NB4 (cell line): Measurements from ENCODE around the gene SIL1.
A peak's percentile ranks its signal among the peaks of the same experiment; 100 is the strongest.

Source experiments
- DNase-seq: peaks from one replicate; pipeline ENCODE4 v3.0.0; 2010; ENCODE audit warnings: low read depth
- H3K4me3 ChIP-seq: one replicate; pipeline ENCODE4 v1.5.1; 2011; ENCODE audit warnings: mild to moderate bottlenecking, low read depth, low read length, moderate library complexity
- MYC ChIP-seq: IDR thresholded peaks from 2 replicates; pipeline ENCODE4 v1.6.1; 2011; ENCODE audit warnings: low read depth, low read length
- POLR2A ChIP-seq: IDR thresholded peaks from 2 replicates; pipeline ENCODE4 v1.6.1; 2011; ENCODE audit warnings: mild to moderate bottlenecking; ENCODE audit not compliant: insufficient read length; ENCODE audit errors: extremely low read depth
- TF ChIP-seq, protein P1 (sequence below): IDR thresholded peaks from one replicate; pipeline ENCODE4 v1.5.1; 2012; ENCODE audit warnings: low read depth, low read length
- TF ChIP-seq, protein P2 (sequence below): IDR thresholded peaks from 2 replicates; pipeline ENCODE4 v1.6.1; 2011; ENCODE audit warnings: low read depth, low read length

The SIL1 gene

DNA sequence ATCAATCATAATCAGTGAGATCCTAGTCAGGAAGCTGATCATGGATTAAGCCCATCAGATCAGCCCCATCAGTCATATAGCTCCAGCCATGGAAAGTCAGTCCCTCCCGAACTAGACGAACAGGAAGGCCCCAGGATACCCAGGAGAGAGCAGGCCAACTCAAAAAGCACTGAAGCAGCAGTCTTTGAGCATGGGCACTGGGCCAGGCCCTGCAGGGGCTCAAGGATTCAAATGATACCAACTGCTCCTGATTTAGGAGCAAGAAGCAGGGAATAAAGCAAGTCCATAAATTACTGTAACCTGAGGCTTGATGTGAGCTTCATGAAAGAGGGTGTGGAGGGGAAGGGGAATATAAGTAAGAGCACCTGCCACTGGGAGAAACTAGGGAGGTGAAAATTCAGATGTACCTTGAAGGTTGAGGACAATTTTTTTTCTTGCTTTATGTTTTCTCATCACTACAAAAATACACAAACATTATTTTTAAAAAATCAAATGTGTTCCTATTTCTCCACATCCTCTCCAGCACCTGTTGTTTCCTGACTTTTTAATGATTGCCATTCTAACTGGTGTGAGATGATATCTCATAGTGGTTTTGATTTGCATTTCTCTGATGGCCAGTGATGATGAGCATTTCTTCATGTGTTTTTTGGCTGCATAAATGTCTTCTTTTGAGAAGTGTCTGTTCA, 115.2 kb downstream of the SIL1 start:
- TF ChIP-seq, protein P1, sequence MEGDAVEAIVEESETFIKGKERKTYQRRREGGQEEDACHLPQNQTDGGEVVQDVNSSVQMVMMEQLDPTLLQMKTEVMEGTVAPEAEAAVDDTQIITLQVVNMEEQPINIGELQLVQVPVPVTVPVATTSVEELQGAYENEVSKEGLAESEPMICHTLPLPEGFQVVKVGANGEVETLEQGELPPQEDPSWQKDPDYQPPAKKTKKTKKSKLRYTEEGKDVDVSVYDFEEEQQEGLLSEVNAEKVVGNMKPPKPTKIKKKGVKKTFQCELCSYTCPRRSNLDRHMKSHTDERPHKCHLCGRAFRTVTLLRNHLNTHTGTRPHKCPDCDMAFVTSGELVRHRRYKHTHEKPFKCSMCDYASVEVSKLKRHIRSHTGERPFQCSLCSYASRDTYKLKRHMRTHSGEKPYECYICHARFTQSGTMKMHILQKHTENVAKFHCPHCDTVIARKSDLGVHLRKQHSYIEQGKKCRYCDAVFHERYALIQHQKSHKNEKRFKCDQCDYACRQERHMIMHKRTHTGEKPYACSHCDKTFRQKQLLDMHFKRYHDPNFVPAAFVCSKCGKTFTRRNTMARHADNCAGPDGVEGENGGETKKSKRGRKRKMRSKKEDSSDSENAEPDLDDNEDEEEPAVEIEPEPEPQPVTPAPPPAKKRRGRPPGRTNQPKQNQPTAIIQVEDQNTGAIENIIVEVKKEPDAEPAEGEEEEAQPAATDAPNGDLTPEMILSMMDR, result no peak
- TF ChIP-seq MYC (no peak), POLR2A (no peak)
- TF ChIP-seq, protein P2, sequence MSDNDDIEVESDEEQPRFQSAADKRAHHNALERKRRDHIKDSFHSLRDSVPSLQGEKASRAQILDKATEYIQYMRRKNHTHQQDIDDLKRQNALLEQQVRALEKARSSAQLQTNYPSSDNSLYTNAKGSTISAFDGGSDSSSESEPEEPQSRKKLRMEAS, result no peak
- no peak for DNase-seq
- no peak overlapping the region for H3K4me3 ChIP-seq

DNA sequence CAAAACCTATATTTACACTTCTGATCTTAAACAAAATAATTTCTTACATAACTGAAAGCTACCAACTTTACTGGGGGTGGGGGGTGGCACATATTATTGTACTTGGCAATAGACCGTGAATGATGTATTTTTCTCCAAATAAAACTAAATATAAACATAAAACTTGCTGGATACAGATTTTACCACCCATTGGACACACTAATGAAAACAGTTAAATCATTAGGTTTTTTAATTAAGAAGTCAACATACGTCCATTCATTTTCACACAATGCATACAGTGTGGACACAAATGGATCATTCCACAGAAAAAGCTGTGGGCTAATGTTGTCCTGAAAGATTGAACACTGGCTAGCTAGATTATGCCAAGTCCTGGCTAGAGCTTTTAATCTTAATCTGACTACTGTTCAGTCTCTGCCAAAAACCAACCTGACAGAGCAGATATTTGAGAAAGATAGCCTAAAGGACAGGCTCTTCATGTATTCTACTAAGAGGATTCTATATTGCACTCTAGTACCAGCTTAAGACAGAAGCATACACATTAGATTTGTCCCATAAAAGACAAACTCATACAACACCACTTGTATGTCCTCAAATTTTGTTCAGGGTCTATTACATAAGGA, 118.1 kb downstream of the SIL1 start:
- no peak overlapping the region for H3K4me3 ChIP-seq
- TF ChIP-seq POLR2A (no peak), MYC (no peak)
- TF ChIP-seq, protein P1, result no peak
- TF ChIP-seq, protein P2, result no peak
- no peak for DNase-seq

DNA sequence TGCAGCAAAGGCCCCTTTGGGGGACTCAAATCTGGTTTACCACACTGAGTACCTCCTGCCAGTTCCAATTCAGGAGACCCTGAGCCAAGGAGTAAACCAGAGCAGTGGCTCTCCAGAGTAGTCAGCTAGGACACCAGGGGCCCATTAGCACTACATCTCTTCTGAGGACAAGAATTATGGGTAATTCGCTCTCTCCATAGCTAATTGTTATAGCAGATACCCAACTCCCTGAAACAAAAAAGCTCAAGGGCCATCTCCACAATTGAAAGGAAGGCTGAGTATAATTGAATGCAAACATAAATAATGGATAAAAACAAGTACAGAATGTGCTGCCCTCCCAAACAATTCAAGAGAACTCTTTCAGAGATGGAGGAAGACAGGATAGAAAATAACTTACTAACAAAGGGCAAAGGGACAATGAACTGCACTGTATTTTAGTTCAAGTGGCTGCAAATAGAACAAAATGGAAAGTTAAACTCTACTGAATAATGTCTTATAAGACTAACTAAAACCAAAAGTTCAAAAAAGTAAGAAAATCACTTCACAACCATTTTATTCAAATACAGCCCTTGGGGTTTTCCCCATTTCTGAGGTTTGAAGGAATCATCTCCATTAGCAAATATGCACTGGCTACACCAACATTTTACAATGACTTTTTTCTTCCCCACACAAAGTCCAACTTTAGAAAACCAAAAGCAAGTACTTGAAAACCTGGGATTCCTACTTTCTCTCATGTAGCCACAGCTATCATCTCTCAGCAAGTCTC, 118.8 kb downstream of the SIL1 start:
- DNase-seq, result no peak
- TF ChIP-seq POLR2A, result no peak
- no peak for TF ChIP-seq MYC
- TF ChIP-seq, protein P1, result no peak
- TF ChIP-seq, protein P2, result no peak

DNA sequence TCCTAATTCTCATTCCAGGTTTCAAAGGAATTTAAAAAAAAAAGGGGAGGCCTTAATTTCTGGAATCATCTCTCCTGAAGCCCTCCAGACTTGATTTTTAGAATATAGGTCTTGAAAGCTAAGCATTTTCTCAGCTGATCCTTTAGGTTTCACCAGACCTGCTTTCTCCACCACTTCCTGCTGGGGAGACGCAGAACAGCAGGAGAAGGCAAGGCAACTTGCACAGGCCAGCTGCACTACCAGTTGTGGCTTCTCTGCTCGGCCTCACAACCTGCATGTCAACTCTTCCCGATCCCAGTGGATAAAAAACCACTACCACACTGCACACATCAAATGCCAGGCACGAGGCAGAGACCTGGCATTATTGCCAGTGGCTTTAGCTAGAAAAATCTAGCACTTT, 119.8 kb downstream of the SIL1 start:
- no peak overlapping the region for H3K4me3 ChIP-seq
- peak; percentile 64 for DNase-seq
- TF ChIP-seq, protein P1, result no peak
- TF ChIP-seq MYC (no peak), POLR2A (no peak)
- TF ChIP-seq, protein P2, result no peak

More for the DNA sequence above, 118.8 kb downstream of the SIL1 start:
- no peak overlapping the region for H3K4me3 ChIP-seq

DNA sequence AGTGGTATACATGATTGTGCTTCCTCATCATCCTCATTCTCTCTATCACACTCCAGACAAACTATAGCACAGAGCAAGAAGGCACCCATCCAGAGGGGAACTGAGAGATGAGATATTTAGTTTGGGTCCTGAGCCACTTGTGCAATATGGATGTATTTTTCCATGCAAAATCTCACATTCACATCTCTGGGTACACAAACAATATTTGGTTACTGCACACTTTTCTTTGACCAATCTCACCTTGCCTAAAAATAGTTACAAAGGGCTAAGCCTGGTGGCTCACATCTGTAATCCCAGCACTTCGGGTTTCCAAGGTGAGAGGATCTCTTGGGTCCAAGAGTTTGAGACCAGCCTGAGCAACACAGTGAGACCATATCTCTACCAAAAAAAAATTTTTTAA, 120.3 kb downstream of the SIL1 start:
- no peak for DNase-seq
- no peak overlapping the region for H3K4me3 ChIP-seq
- no peak for TF ChIP-seq MYC
- TF ChIP-seq, protein P2, result no peak
- TF ChIP-seq, protein P1, result no peak
- no peak for TF ChIP-seq POLR2A
